ENCODE measurements around the gene CPS1. TPM values are rescaled to one million over a fixed set of nuclear protein-coding genes. Genes with fewer than 3 reads are reported as not detected.

CPS1 gene
- total and polyA plus RNA-seq, 2 of the 4 experiments (the other 2 are of a cell fraction), result 5.4 to 20.1 TPM

- no peaks in the 10 kb centered on the region for H3K36me3 ChIP-seq (ENCODE audit: control insufficient read depth, insufficient read depth, low read length)
- H2BK5ac ChIP-seq (ENCODE audit: low read depth, low read length, poor library complexity, severe bottlenecking), result no peak overlapping the region
- H3K9ac ChIP-seq (ENCODE audit: low read depth, low read length), result no peak overlapping the region
- H4K8ac ChIP-seq (ENCODE audit: low read depth in 2 of 2, low read length in 2 of 2), result no peak overlapping the region
- no CpG with 5 or more reads among the region's 3 CpGs for WGBS, 2 experiments (ENCODE audit: extremely low coverage in 2 of 2, insufficient read length in 1 of 2)
- in situ Hi-C loops (cut with MboI; ENCODE audit: low sequenced_read_pairs), result loop anchor here (25.0 kb wide), 1 partner anchor 544 kb away; no protein-coding TSS in a partner anchor
- H4K91ac ChIP-seq (ENCODE audit: insufficient read depth, low read depth, low read length), result no peak overlapping the region
- no peak overlapping the region for H2BK15ac ChIP-seq (ENCODE audit: low read depth, low read length)
- peak; percentile 49 for DNase-seq
- H4K20me1 ChIP-seq (ENCODE audit: insufficient read depth, low read length), result no peaks in the 10 kb centered on the region
- no peak overlapping the region for H3K14ac ChIP-seq (replicated peaks; ENCODE audit: low read depth, low read length)
- no peak overlapping the region for H2BK20ac ChIP-seq (ENCODE audit: low read depth, low read length)
- no peak overlapping the region for H3K4me3 ChIP-seq (ENCODE audit: insufficient read depth, low read depth, low read length)
- no peak overlapping the region for H2AK9ac ChIP-seq (replicated peaks; ENCODE audit: low read depth, low read length, poor library complexity)
- BruUV-seq (replicated peaks), result no TSS peak
- no peaks in the 10 kb centered on the region for H3K27me3 ChIP-seq (ENCODE audit: control insufficient read depth, insufficient read depth, low read length)
- no peak overlapping the region for H4K5ac ChIP-seq (ENCODE audit: low read depth, low read length)
- no peak overlapping the region for H2AFZ ChIP-seq (replicated peaks; ENCODE audit: low read length, poor library complexity)
- H3K27ac ChIP-seq (ENCODE audit: insufficient read depth, low read length), result no peak overlapping the region
- dilution Hi-C loops (cut with HindIII; ENCODE audit: low sequenced_read_pairs, unreplicated experiment), result no loop called here
- H2BK120ac ChIP-seq (ENCODE audit: low read depth, low read length), result no peak overlapping the region
- no peak overlapping the region for H3K56ac ChIP-seq (ENCODE audit: extremely low read depth, insufficient read depth, low read length)
- H3K18ac ChIP-seq (ENCODE audit: low read depth, low read length), result no peak overlapping the region
- H2AK5ac ChIP-seq (ENCODE audit: low read depth, low read length), result no peak overlapping the region
- no peak overlapping the region for H3K23ac ChIP-seq (ENCODE audit: low read depth, low read length)
- no peak overlapping the region for H3K4me2 ChIP-seq (ENCODE audit: low read depth, low read length)
- H3K4ac ChIP-seq (ENCODE audit: low read depth, low read length), result no peak overlapping the region
- ChIA-PET CTCF (interaction anchor here (0.6 kb wide), 1 partner anchor 11 kb away, joined by 3 read pairs; no protein-coding TSS in a partner anchor), POLR2A (ENCODE audit: unreplicated experiment) (no interaction called here)
- ATAC-seq (ENCODE audit: low read depth), result peak; percentile 63; the same call in 1 of the 2 replicates
- no peaks in the 10 kb centered on the region for H3K9me3 ChIP-seq (ENCODE audit: control insufficient read depth, insufficient read depth, low read length)
- no peaks in the 10 kb centered on the region for H3K79me1 ChIP-seq (ENCODE audit: low read depth in 1 of 2, low read length in 2 of 2)
- H3K9me1 ChIP-seq (ENCODE audit: insufficient read depth, low read length), result no peaks in the 10 kb centered on the region
- TF ChIP-seq BHLHE40 (IDR thresholded peaks at IDR 0.05; ENCODE audit: low read depth, low read length), result no peak
- TF ChIP-seq USF2 (IDR thresholded peaks at IDR 0.05; ENCODE audit: low read depth, low read length), result no peak
- no peak for TF ChIP-seq MXI1 (IDR thresholded peaks at IDR 0.05; ENCODE audit: borderline replicate concordance, low read depth, low read length)
- peak; percentile 73 for TF ChIP-seq RAD21 (IDR thresholded peaks at IDR 0.05; ENCODE audit: low read length)
- TF ChIP-seq FOS (IDR thresholded peaks at IDR 0.05; ENCODE audit: low read depth, low read length), result no peak
- TF ChIP-seq MAZ (IDR thresholded peaks at IDR 0.05; ENCODE audit: borderline replicate concordance, low read depth, low read length), result no peak
- TF ChIP-seq SMC3 (IDR thresholded peaks at IDR 0.05; ENCODE audit: low read depth, low read length), result peak; percentile 48
- TF ChIP-seq CEBPB (IDR thresholded peaks at IDR 0.05; ENCODE audit: low read depth, low read length), result no peak
- no peak for TF ChIP-seq ELK1 (IDR thresholded peaks at IDR 0.05; ENCODE audit: borderline replicate concordance, low read depth, low read length)
- TF ChIP-seq NFE2L2 (IDR thresholded peaks at IDR 0.05; ENCODE audit: low read depth, low read length), result no peak
- no peak for TF ChIP-seq POLR2A (IDR thresholded peaks at IDR 0.05; ENCODE audit: low read depth, low read length)
- TF ChIP-seq RFX5 (IDR thresholded peaks at IDR 0.05; ENCODE audit: low read depth, low read length), result no peak
- no peak for TF ChIP-seq MAFK (IDR thresholded peaks at IDR 0.05; ENCODE audit: low read depth, low read length)
- peak; percentile 66 for TF ChIP-seq CTCF (conservative IDR thresholded peaks at IDR 0.05; ENCODE audit: low read depth, low read length)
- no peaks in the 10 kb centered on the region for H3K4me1 ChIP-seq (ENCODE audit: control insufficient read depth, insufficient read depth, low read length)
- intact Hi-C loops (cut with micrococcal nuclease), result loop anchor here (5.0 to 10.0 kb wide), 2 partner anchors 417 to 539 kb away; no protein-coding TSS in a partner anchor
Observed at GRCh38 chr2:210617732-210618330, 61.4 kb downstream of the CPS1 start.

Data from IMR-90 (cell line).